SK-N-MC (cell line): ENCODE data around the gene ITIH1.

Experiments used
- DNase-seq: peaks from one replicate; pipeline ENCODE4 v3.0.0-alpha.2; 2011; ENCODE audit warnings: low read depth, low spot score
- H3K27ac ChIP-seq: fragments of 200-600 bp; sonication (generic); 2 replicates; pipeline ENCODE4 v1.5.1; 2016; ENCODE audit warnings: mixed run types
- H3K36me3 ChIP-seq: fragments of 200-600 bp; sonication (generic); 2 replicates; pipeline ENCODE4 v1.6.1; 2017; ENCODE audit warnings: antibody characterized with exemption, low read length, mixed read lengths; ENCODE audit not compliant: insufficient read depth
- H3K4me3 ChIP-seq: fragments of 200-600 bp; sonication (generic); 2 replicates; pipeline ENCODE4 v1.5.1; 2016
- H3K9ac ChIP-seq: fragments of 200-600 bp; sonication (generic); 2 replicates; pipeline ENCODE4 v1.8.0; 2017; ENCODE audit warnings: mixed run types, mixed read lengths; ENCODE audit not compliant: insufficient read length
- H3K9me3 ChIP-seq: fragments of 200-600 bp; sonication (generic); 2 replicates; pipeline ENCODE4 v1.6.1; 2017; ENCODE audit warnings: low read depth, mild to moderate bottlenecking, antibody characterized with exemption, low read length, moderate library complexity, mixed read lengths
- EZH2 ChIP-seq: fragments of 200-600 bp; sonication (generic); IDR thresholded peaks from one replicate; pipeline ENCODE4 v1.6.1; 2017; ENCODE audit warnings: antibody characterized with exemption
- FOXP2 ChIP-seq: optimal IDR thresholded peaks from 2 replicates; pipeline ENCODE3; 2011; ENCODE audit warnings: mild to moderate bottlenecking, moderate library complexity; ENCODE audit not compliant: insufficient read depth; ENCODE audit errors: extremely low read length, control extremely low read depth
- POLR2AphosphoS5 ChIP-seq: IDR thresholded peaks from 2 replicates; pipeline ENCODE4 v1.6.1; 2012; ENCODE audit warnings: mild to moderate bottlenecking, low read depth, low read length, borderline replicate concordance

ITIH1 gene

DNA sequence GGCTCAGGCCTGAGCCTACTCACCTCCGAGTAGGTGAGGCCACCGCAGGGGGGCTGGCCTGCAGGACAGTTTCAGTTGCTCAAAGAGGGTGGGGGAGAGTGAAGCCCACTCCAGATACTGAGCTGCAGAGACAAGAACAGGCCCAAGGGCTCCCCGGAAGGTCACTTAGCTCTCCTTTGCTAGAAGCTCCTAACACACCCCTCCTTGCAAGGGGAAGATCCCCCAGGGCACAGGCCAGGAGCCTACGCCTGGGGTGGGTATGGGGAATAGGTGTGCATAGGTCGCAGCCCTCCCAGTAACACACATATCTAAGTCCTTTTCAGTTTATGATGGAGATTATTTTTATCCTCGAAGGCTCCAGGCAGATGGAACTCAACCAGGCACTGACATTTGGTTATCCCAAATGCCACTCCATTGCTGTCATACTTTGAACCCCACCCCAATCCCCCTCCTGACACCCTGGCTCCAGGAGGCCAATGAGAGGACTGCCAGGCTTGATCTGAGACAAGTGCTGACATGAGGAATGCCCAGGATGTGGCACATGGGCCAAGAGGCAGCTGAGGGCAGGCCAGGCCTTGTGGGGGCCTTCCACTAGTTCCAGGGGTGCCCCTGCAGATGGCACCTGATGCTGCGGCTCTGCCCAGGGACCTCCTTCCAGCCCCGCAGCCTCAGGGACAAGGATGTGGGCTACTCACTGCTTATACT, 58.5 kb downstream of the ITIH1 start:
- no peak for TF ChIP-seq EZH2
- TF ChIP-seq POLR2AphosphoS5 = no peak
- TF ChIP-seq FOXP2 = no peak
- Histone ChIP-seq H3K9me3 (no peaks in the 10 kb centered on the region), H3K9ac (no peak overlapping the region)

DNA sequence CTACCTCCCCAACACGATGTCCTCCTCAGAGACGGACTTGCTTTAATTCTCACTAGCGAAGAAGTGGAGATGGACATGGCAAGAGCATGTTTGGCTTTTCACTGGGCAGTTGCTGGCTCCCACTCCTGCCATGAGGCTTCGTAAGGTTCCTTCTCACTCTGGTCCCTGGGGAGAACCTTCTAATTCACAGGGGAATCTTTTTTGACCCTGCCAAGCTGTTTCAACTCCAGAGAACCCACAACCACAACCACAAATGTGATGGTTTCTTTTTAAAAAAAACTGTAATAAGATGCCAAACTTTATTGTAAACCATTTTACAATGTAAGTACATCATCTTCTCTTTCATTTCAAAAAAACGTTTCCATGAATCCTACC, 59.1 kb downstream of the ITIH1 start:
- Histone ChIP-seq H3K4me3 (no peak overlapping the region), H3K27ac (no peak overlapping the region), H3K36me3 (no peaks in the 10 kb centered on the region), H3K9ac (no peak overlapping the region), H3K9me3 (no peaks in the 10 kb centered on the region)
- TF ChIP-seq POLR2AphosphoS5 (no peak), FOXP2 (no peak), EZH2 (no peak)
- DNase-seq = no peak

More for the DNA sequence above, 58.5 kb downstream of the ITIH1 start:
- H3K36me3 ChIP-seq = no peaks in the 10 kb centered on the region
- H3K27ac ChIP-seq = no peak overlapping the region
- H3K4me3 ChIP-seq = no peak overlapping the region
- no peak for DNase-seq

DNA sequence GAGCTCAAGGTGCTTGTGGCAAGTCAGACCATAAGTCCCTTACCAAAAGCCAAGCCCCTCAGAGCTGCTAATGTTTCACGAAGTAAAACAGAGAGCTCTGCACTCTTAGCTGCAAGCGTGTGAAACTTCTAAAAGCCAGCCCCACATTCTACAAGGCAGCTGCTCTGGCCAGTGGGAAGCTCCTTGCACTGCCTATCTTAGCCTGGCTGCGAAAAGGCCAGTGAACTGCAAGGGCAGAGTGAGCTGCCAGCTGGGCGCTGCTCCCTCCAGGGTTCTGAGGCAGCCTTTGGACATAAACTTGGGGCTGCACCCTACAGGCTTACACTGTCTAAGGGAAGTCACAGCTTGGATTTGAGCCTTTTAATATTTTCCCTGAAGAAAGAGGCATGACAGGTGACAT, 59.6 kb downstream of the ITIH1 start:
- H3K27ac ChIP-seq = no peak overlapping the region
- H3K9ac ChIP-seq = no peak overlapping the region
- no peaks in the 10 kb centered on the region for H3K9me3 ChIP-seq
- H3K4me3 ChIP-seq = no peak overlapping the region
- no peaks in the 10 kb centered on the region for H3K36me3 ChIP-seq
- TF ChIP-seq FOXP2 (no peak), POLR2AphosphoS5 (no peak), EZH2 (no peak)
- DNase-seq = no peak

DNA sequence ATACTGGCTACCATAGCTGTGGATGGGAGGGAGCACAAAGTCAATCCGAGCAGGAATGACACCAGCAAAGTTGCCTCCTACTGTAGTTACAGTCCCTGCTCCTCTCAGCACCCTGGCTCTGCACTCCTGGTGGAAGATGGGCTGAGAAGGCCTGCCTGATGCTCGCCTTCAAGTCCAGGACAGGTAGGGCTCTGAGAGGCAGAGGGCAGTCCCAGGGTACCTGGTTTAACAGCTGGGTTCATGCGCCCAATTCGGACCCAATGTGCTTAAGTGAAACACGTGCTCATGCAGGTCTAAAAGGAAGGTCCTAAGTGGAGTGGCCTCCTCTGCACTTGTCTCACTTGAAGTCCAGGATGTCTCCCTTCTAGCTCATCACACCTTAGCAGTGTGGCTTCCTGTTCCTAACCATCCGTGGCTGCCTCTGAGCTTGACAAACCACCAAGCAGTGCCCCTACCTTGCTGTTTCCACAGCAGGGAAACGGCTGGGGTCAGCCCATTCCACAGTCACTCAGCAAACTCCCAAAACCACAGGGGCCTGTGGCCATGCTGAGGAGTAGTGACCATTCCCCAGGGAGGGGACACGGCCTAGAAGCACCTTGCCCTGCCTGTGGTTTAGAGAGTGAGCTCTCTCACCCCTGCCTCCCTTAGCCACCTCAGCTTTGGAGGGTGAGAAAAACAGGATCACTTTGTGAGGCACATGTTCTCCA, 61.3 kb downstream of the ITIH1 start:
- no peak for DNase-seq
- H3K9me3 ChIP-seq = no peaks in the 10 kb centered on the region
- no peak overlapping the region for H3K9ac ChIP-seq
- no peaks in the 10 kb centered on the region for H3K36me3 ChIP-seq
- H3K27ac ChIP-seq = no peak overlapping the region
- TF ChIP-seq POLR2AphosphoS5 (no peak), EZH2 (no peak), FOXP2 (no peak)
- H3K4me3 ChIP-seq = no peak overlapping the region

DNA sequence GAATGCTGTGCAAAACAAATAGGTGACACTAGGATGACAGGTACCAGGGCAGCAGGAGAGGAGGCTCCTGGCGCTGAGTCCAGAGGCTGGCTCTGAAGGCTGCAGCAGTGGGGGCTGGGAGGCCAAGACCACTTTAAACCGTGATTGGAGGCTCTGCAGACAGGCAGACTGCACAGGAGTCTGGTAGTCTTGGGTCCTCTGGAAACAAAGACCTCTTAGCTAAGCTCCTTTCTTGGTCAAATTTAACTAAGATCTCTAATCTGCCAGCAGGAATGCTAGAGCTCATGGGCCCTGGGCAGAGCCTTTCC, 61.8 kb downstream of the ITIH1 start:
- H3K27ac ChIP-seq = no peak overlapping the region
- no peak overlapping the region for H3K4me3 ChIP-seq
- no peaks in the 10 kb centered on the region for H3K9me3 ChIP-seq
- no peaks in the 10 kb centered on the region for H3K36me3 ChIP-seq
- TF ChIP-seq EZH2 (no peak), FOXP2 (no peak)
- no peak for DNase-seq
- no peak overlapping the region for H3K9ac ChIP-seq

DNA sequence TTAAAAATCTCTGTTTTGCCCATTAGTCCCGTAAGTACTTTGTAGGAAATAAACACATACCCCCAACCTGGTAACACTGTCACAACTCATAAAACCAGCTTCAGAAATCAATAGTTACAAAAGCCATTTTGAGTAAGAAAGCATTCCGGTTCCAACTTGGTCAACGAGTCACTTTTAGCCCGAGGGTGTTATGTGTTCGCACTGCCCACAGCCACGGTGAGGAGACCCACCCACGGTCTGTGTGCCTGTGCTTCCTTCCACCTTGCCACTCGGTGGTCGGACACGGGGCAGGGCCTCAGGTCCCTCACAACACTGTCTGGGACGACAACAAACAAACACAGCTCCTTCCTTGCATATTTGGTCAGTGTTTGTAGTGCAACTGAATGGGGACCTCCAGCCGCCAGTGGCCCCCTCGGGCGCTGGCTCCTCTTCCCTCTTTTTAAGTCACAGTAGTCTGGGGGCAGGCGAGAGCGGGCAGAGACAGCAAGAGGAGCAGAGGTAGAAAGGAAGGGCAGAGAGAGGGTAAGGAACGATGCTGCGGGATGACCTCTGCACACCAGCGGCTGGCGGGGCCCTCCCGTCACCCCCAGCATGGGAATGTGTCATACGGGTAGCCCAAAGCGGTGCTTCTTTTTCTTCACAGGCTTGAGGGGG, 62.6 kb downstream of the ITIH1 start:
- DNase-seq = no peak
- no peak overlapping the region for H3K27ac ChIP-seq
- H3K4me3 ChIP-seq = no peak overlapping the region
- H3K36me3 ChIP-seq = no peaks in the 10 kb centered on the region
- H3K9ac ChIP-seq = no peak overlapping the region
- H3K9me3 ChIP-seq = no peaks in the 10 kb centered on the region
- TF ChIP-seq EZH2 (no peak), POLR2AphosphoS5 (no peak), FOXP2 (no peak)

DNA sequence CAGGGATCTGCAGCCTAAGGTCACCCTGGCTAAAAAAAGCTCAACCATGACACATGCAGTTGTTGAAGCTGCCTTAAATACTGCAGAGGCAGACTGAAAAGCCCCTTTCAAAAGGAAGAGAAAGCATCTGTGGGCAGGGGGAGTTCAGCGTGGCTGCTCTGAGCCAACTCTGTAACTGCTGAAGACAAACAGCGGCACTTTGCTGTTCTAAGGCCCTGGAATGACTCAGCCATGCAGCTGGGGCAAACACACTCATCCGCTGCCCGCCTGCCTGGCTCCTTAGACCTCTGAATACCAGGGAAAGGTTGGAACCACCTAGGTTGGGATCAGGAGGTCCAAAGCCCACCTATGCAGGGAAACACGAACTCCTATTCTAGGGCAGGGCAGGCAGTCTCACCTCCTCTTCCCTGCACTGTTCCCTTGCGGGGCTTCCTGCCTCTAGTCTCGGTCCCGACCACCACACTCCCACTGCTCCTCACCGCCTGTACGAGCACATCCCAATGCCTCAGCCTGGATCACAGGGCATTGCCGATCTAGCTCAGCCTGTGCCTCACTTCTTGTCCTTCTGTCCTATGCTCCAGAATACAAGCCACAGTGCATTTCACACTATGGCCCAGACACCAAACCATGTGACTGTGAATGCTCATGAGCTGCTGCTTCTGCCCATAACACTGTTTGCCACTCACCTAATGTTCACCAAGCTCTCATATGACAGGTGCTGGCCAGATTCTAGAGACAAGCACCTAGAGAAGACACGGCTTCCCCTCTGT, 64.0 kb downstream of the ITIH1 start:
- no peak for TF ChIP-seq POLR2AphosphoS5
- no peak for TF ChIP-seq FOXP2
- no peak for TF ChIP-seq EZH2
- Histone ChIP-seq H3K36me3 (no peaks in the 10 kb centered on the region), H3K9ac (no peak overlapping the region), H3K9me3 (no peaks in the 10 kb centered on the region), H3K4me3 (no peak overlapping the region), H3K27ac (no peak overlapping the region)
- no peak for DNase-seq
